Activated B cell treated with CpG ODN at 0.5 μM for 24 hours (primary cell): ENCODE measurements around the gene BAZ1A. TPM values are rescaled to one million over a fixed set of nuclear protein-coding genes. Genes with fewer than 3 reads are reported as not detected.
"Not testable (repeated sequence)": the region's sequence is repeated elsewhere in the genome, so short reads cannot be mapped to it uniquely, and the experiment has no call there.

Source experiments
- ATAC-seq: fragments of 200-7000 bp; cut with Tn5 transposase; one replicate; pipeline ENCODE4 v1.10.0; 2021; ENCODE audit warnings: low read depth, mild to moderate bottlenecking, moderate library complexity
- CTCF ChIA-PET: fragments of 350-600 bp; sonication (Branson Sonifier 250); formaldehyde crosslinking; loops from one replicate; lab custom pipeline; 2021; ENCODE audit warnings: antibody characterized with exemption; lab: Charles Lee
- POLR2A ChIA-PET: fragments of 350-600 bp; sonication (Branson Sonifier 250); formaldehyde crosslinking; loops from one replicate; lab custom pipeline; 2021; ENCODE audit warnings: antibody characterized with exemption; lab: Charles Lee
- DNase-seq: peaks from one replicate; pipeline ENCODE4 v3.0.0; 2022
- H3K27ac Mint-ChIP-seq: one replicate; pipeline ENCODE4 v1.8.0; 2020; ENCODE audit warnings: mixed read lengths
- H3K27me3 Mint-ChIP-seq: one replicate; pipeline ENCODE4 v1.8.0; 2021; ENCODE audit warnings: mixed read lengths
- H3K36me3 Mint-ChIP-seq: one replicate; pipeline ENCODE4 v1.8.0; 2021; ENCODE audit warnings: low read depth, mixed read lengths
- H3K4me1 Mint-ChIP-seq: one replicate; pipeline ENCODE4 v1.8.0; 2021; ENCODE audit warnings: mixed read lengths
- H3K4me3 Mint-ChIP-seq: one replicate; pipeline ENCODE4 v1.8.0; 2020; ENCODE audit warnings: mild to moderate bottlenecking, mixed read lengths
- H3K9me3 Mint-ChIP-seq: one replicate; pipeline ENCODE4 v1.8.0; 2020; ENCODE audit warnings: mixed read lengths
- CTCF ChIP-seq: fragments of 200-600 bp; IDR thresholded peaks from one replicate; pipeline ENCODE4 v1.8.0; 2022; ENCODE audit warnings: antibody characterized with exemption, mild to moderate bottlenecking
- intact Hi-C: fragments of 100-400 bp; cut with micrococcal nuclease; formaldehyde crosslinking; loops from one replicate; pipeline ENCODE4 v1.15.1; 2024
- total RNA-seq: library from RNA; stranded (reverse); gene quantifications from 2 replicates; pipeline ENCODE4 v1.2.3, GENCODE V29; 2022

The BAZ1A gene
- total RNA-seq, 1 donor from 2014 or later: 55.9 TPM

- no peak for TF ChIP-seq CTCF
- POLR2A ChIA-PET: interaction anchor here (0.5 to 0.6 kb wide), 2 partner anchors 47 to 194 kb away, joined by 5 to 7 read pairs; no protein-coding TSS in a partner anchor
- H3K27ac Mint-ChIP-seq: no peak overlapping the region
- no peaks in the 10 kb centered on the region for H3K9me3 Mint-ChIP-seq
- H3K27me3 Mint-ChIP-seq: no peaks in the 10 kb centered on the region
- H3K4me1 Mint-ChIP-seq: no peaks in the 10 kb centered on the region
- intact Hi-C loops: no loop called here
- ATAC-seq (no peak), DNase-seq (no peak)
- peaks cover 27% of the 10 kb centered on the region for H3K36me3 Mint-ChIP-seq
- no peak overlapping the region for H3K4me3 Mint-ChIP-seq
- CTCF ChIA-PET: interaction anchor here (1.5 kb wide), 1 partner anchor 77 kb away, joined by 4 read pairs; no protein-coding TSS in a partner anchor
These were observed 125.8 kb downstream of the BAZ1A start for GRCh38 chr14:34749408-34749807.

DNA sequence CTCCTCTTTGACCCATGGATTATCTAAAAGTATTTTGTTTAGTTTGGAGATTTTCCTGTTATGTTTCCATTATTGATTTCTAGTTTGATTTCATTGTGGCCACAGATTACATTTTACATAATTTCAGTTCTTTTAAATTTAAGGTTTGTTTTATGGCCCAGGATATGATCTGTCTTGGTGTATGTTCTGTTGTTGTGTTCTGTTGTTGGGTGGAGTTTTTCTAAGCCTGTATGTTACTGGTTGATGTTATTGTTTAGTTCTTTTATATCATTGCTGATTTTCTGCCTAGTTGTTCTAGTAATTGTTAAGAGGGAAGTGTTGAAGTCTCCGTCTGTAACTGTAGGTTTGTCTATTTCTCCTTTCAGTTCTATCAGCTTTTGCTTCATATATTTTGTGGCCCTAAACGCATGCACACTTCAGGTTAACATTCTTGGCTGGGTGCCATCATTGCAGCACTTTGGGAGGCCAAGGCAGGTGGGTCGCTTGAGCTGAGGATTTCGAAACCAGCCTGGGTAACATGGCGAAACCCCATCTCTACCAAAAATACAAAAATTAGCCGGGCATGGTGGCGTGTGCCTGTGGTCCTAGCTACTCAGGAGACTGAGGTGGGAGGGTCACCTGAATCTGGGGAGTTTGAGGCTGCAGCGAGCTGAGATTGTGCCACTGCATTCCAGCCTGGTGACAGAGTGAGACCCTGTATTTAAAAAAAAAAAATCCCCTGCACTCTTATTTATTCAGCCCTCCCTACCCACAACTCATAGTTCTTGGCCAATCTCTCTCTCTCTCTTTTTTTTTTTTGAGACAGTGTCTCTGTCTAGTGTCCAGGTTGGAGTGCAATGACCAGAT lies 132.7 kb downstream of the BAZ1A start:
- no peaks in the 10 kb centered on the region for H3K36me3 Mint-ChIP-seq
- CTCF ChIA-PET: no interaction called here
- peaks cover 9% of the 10 kb centered on the region for H3K4me1 Mint-ChIP-seq

DNA sequence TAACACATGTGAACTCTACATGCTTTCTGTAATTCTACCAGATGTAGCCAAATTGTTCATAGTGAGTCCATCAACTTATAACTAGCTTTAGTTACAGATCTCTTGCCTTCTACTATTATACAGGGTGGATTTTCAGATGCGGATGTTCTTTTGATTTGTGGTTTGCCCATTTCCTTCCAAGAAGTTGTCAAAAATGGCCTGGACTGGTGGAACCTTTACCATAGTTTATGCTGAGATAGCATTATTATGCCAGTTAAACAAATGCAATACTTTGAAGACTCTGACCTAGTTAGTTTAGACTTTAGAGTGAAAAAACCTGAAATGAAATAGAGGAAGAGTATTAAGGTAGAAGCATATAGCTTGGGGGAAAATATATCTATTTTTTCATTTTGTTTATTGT lies 133.3 kb downstream of the BAZ1A start:
- H3K27ac Mint-ChIP-seq: no peak overlapping the region
- no peaks in the 10 kb centered on the region for H3K27me3 Mint-ChIP-seq
- H3K4me1 Mint-ChIP-seq: peaks cover 9% of the 10 kb centered on the region
- H3K36me3 Mint-ChIP-seq: no peaks in the 10 kb centered on the region
- intact Hi-C loops: no loop called here
- CTCF ChIA-PET: no interaction called here
- no peaks in the 10 kb centered on the region for H3K9me3 Mint-ChIP-seq
- ATAC-seq (no peak), DNase-seq (no peak)
- no peak for TF ChIP-seq CTCF
- no peak overlapping the region for H3K4me3 Mint-ChIP-seq
- POLR2A ChIA-PET: no interaction called here

More for the DNA sequence above, 132.7 kb downstream of the BAZ1A start:
- Mint-ChIP-seq H3K4me3 (no peak overlapping the region), H3K27me3 (no peaks in the 10 kb centered on the region), H3K27ac (no peak overlapping the region), H3K9me3 (no peaks in the 10 kb centered on the region)
- no peak for TF ChIP-seq CTCF
- no peak for DNase-seq
- no peak for ATAC-seq
- POLR2A ChIA-PET: no interaction called here
- intact Hi-C loops: no loop called here

DNA sequence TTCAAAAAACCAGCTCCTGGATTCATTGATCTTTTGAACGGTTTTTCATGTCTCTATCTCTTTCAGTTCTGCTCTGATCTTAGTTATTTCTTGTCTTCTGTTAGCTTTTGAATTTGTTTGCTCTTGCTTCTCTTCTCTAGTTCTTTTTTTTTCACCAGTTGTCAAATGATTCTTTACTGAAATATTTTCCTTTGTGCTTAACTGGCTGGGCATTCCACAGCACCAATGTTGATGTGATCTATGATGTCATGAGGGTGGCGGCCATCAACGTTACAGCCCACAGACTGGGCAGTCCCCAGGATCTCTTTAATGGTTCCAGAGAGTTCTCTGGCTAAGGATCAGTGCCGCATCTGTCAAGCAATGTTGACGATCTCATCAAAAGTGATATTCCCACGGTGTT lies 135.0 kb downstream of the BAZ1A start:
- H3K9me3 Mint-ChIP-seq, POLR2A ChIA-PET, intact Hi-C loops, H3K27ac Mint-ChIP-seq, ATAC-seq, CTCF ChIA-PET, DNase-seq, H3K4me1 Mint-ChIP-seq, H3K4me3 Mint-ChIP-seq, H3K36me3 Mint-ChIP-seq, H3K27me3 Mint-ChIP-seq: not testable (repeated sequence)

DNA sequence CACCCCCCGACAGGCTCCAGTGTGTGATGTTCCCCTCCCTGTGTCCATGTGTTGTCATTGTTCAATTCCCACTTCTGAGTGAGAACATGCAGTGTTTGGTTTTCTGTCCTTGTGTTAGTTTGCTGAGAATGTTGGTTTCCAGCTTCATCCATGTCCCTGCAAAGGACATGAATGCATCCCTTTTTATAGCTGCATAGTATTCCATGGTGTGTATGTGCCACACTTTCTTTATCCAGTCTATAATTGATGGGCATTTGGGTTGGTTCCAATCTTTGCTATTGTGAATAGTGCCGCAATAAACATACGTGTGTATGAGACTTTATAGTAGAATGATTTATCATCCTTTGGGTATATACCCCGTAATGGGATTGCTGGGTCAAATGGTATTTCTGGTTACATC lies 138.1 kb downstream of the BAZ1A start:
- DNase-seq, ATAC-seq, H3K4me1 Mint-ChIP-seq, intact Hi-C loops, H3K36me3 Mint-ChIP-seq, H3K9me3 Mint-ChIP-seq, POLR2A ChIA-PET, H3K27ac Mint-ChIP-seq, CTCF ChIA-PET, H3K4me3 Mint-ChIP-seq, H3K27me3 Mint-ChIP-seq: not testable (repeated sequence)

- no peaks in the 10 kb centered on the region for H3K9me3 Mint-ChIP-seq
- no peak for TF ChIP-seq CTCF
- H3K4me3 Mint-ChIP-seq: no peak overlapping the region
- DNase-seq (no peak), ATAC-seq (no peak)
- H3K27ac Mint-ChIP-seq: no peak overlapping the region
- no peaks in the 10 kb centered on the region for H3K27me3 Mint-ChIP-seq
- no peaks in the 10 kb centered on the region for H3K4me1 Mint-ChIP-seq
- no peaks in the 10 kb centered on the region for H3K36me3 Mint-ChIP-seq
- intact Hi-C loops: no loop called here
- ChIA-PET POLR2A (interaction anchor here (0.6 kb wide), 1 partner anchor 53 kb away, joined by 4 read pairs; no protein-coding TSS in a partner anchor), CTCF (interaction anchor here (1.7 to 1.9 kb wide), 2 partner anchors 11 to 60 kb away, joined by 7 to 8 read pairs; no protein-coding TSS in a partner anchor)
These were observed 141.9 kb downstream of the BAZ1A start for GRCh38 chr14:34733245-34733644.
